ENCODE results near the gene TRIM39. TPM values are rescaled to one million over a fixed set of nuclear protein-coding genes. Genes with fewer than 3 reads are reported as not detected.
"Not testable (repeated sequence)": the region's sequence is repeated elsewhere in the genome, so short reads cannot be mapped to it uniquely, and the experiment has no call there.

Gene TRIM39
- total RNA-seq, 1 donor from 2014 or later, result 11.5 TPM

GRCh38 chr6:30359276-30359675 is 32.5 kb downstream of the TRIM39 start:
- Histone ChIP-seq H3K36me3 (no peaks in the 10 kb centered on the region), H3K27me3 (peaks cover 49% of the 10 kb centered on the region), H3K4me1 (peaks cover 6% of the 10 kb centered on the region), H3K27ac (no peak overlapping the region), H3K4me3 (no peak overlapping the region), H3K9me3 (no peaks in the 10 kb centered on the region)
- DNase-seq (no peak), ATAC-seq (no peak)
- intact Hi-C loops (cut with DNase I), result no loop called here
- TF ChIP-seq CTCF (IDR thresholded peaks at IDR 0.05), result no peak

GRCh38 chr6:30360139-30360538 is 33.4 kb downstream of the TRIM39 start:
- H3K27me3 ChIP-seq, result peaks cover 49% of the 10 kb centered on the region
- intact Hi-C loops (cut with DNase I), result no loop called here
- no peak for ATAC-seq

GRCh38 chr6:30361661-30362060 is 34.9 kb downstream of the TRIM39 start:
- DNase-seq, result no peak
- intact Hi-C loops (cut with DNase I), result no loop called here
- no peak for TF ChIP-seq CTCF (IDR thresholded peaks at IDR 0.05)
- Histone ChIP-seq H3K27ac (no peak overlapping the region), H3K27me3 (peaks cover 57% of the 10 kb centered on the region), H3K4me3 (no peak overlapping the region), H3K36me3 (no peaks in the 10 kb centered on the region), H3K4me1 (peaks cover 6% of the 10 kb centered on the region), H3K9me3 (no peaks in the 10 kb centered on the region)
- no peak for ATAC-seq

More at GRCh38 chr6:30360139-30360538, 33.4 kb downstream of the TRIM39 start:
- Histone ChIP-seq H3K27ac (no peak overlapping the region), H3K4me3 (no peak overlapping the region), H3K36me3 (no peaks in the 10 kb centered on the region), H3K9me3 (no peaks in the 10 kb centered on the region), H3K4me1 (peaks cover 6% of the 10 kb centered on the region)
- no peak for DNase-seq
- no peak for TF ChIP-seq CTCF (IDR thresholded peaks at IDR 0.05)

- DNase-seq (no peak), ATAC-seq (no peak)
- Histone ChIP-seq H3K27me3 (peaks cover 43% of the 10 kb centered on the region), H3K4me1 (no peaks in the 10 kb centered on the region), H3K36me3 (no peaks in the 10 kb centered on the region), H3K9me3 (no peaks in the 10 kb centered on the region), H3K27ac (no peak overlapping the region), H3K4me3 (no peak overlapping the region)
- no peak for TF ChIP-seq CTCF (IDR thresholded peaks at IDR 0.05)
- intact Hi-C loops (cut with DNase I), result no loop called here
Measured at GRCh38 chr6:30363459-30363858, 36.7 kb downstream of the TRIM39 start.

- no peak for DNase-seq
- H3K36me3 ChIP-seq, result no peaks in the 10 kb centered on the region
- H3K27ac ChIP-seq, result no peak overlapping the region
- no peak for ATAC-seq
- TF ChIP-seq CTCF (IDR thresholded peaks at IDR 0.05), result no peak
- H3K27me3 ChIP-seq, result peaks cover 34% of the 10 kb centered on the region
- H3K9me3 ChIP-seq, result no peaks in the 10 kb centered on the region
- no peak overlapping the region for H3K4me3 ChIP-seq
- intact Hi-C loops (cut with DNase I), result no loop called here
- no peaks in the 10 kb centered on the region for H3K4me1 ChIP-seq
Measured at GRCh38 chr6:30364591-30364990, 37.9 kb downstream of the TRIM39 start.

- H3K9me3 ChIP-seq; H3K4me1 ChIP-seq; H3K36me3 ChIP-seq; H3K4me3 ChIP-seq; H3K27ac ChIP-seq; DNase-seq; ATAC-seq; intact Hi-C loops (cut with DNase I): not testable (repeated sequence)
- H3K27me3 ChIP-seq, result peaks cover 17% of the 10 kb centered on the region
Measured at GRCh38 chr6:30369280-30369679, 42.6 kb downstream of the TRIM39 start.
